Measurements from ENCODE around the gene FBXL19.
A peak's percentile ranks its signal among the peaks of the same experiment; 100 is the strongest.

Gene FBXL19, protein sequence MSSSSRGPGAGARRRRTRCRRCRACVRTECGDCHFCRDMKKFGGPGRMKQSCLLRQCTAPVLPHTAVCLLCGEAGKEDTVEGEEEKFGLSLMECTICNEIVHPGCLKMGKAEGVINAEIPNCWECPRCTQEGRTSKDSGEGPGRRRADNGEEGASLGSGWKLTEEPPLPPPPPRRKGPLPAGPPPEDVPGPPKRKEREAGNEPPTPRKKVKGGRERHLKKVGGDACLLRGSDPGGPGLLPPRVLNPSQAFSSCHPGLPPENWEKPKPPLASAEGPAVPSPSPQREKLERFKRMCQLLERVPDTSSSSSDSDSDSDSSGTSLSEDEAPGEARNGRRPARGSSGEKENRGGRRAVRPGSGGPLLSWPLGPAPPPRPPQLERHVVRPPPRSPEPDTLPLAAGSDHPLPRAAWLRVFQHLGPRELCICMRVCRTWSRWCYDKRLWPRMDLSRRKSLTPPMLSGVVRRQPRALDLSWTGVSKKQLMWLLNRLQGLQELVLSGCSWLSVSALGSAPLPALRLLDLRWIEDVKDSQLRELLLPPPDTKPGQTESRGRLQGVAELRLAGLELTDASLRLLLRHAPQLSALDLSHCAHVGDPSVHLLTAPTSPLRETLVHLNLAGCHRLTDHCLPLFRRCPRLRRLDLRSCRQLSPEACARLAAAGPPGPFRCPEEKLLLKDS

GRCh38 chr16:30923554-30924075 is at the start of gene FBXL19:
Gene FBXL19 (plus strand): TSS chr16:30923572. CDS start chr16:30925755, 2,183 bp downstream.
- no peak for TF ChIP-seq CTCF (IDR thresholded peaks at IDR 0.05; ENCODE audit: borderline replicate concordance, control extremely low read depth, extremely low read depth, insufficient read depth, missing control alignments)
- DNase-seq (ENCODE audit: low spot score): no peak
- in situ Hi-C loops (cut with MboI; ENCODE audit: low sequenced_read_pairs, unreplicated experiment): no loop called here

DNA sequence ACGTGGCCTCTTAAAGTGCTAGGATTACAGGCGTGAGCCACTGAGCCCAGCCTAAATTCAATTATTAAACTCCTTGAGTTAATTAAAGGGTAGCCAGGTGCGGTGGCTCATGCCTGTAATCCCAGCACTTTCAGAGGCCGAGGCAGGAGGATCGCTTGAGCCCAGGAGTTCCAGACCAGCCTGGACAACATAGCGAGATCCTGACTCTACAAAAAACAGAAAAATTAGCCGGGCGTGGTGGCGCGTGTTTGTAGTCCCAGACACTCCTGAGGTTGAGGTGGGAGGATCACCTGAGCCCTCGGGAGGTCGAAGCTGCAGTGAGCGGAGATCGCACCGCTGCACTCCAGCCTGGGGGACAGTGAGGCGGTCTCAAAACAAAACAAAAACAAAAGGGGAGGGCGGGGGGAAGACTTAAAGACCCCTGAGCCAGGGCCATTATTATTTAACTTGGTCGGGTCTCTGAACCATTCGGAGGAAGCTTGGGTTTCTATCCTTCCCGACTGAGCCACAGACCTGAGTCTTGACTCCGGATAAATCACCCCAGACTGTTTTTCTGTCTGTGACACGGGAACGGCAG is 49.0 kb upstream of the FBXL19 start:
- no peak for TF ChIP-seq CTCF (IDR thresholded peaks at IDR 0.05; ENCODE audit: borderline replicate concordance, control extremely low read depth, extremely low read depth, insufficient read depth, missing control alignments)
- no peak for DNase-seq (ENCODE audit: low spot score)
- in situ Hi-C loops (cut with MboI; ENCODE audit: low sequenced_read_pairs, unreplicated experiment): no loop called here

- in situ Hi-C loops (cut with MboI; ENCODE audit: low sequenced_read_pairs, unreplicated experiment): no loop called here
- no peak for TF ChIP-seq CTCF (IDR thresholded peaks at IDR 0.05; ENCODE audit: borderline replicate concordance, control extremely low read depth, extremely low read depth, insufficient read depth, missing control alignments)
Measured at GRCh38 chr16:30874821-30875717, 48.3 kb upstream of the FBXL19 start.

DNA sequence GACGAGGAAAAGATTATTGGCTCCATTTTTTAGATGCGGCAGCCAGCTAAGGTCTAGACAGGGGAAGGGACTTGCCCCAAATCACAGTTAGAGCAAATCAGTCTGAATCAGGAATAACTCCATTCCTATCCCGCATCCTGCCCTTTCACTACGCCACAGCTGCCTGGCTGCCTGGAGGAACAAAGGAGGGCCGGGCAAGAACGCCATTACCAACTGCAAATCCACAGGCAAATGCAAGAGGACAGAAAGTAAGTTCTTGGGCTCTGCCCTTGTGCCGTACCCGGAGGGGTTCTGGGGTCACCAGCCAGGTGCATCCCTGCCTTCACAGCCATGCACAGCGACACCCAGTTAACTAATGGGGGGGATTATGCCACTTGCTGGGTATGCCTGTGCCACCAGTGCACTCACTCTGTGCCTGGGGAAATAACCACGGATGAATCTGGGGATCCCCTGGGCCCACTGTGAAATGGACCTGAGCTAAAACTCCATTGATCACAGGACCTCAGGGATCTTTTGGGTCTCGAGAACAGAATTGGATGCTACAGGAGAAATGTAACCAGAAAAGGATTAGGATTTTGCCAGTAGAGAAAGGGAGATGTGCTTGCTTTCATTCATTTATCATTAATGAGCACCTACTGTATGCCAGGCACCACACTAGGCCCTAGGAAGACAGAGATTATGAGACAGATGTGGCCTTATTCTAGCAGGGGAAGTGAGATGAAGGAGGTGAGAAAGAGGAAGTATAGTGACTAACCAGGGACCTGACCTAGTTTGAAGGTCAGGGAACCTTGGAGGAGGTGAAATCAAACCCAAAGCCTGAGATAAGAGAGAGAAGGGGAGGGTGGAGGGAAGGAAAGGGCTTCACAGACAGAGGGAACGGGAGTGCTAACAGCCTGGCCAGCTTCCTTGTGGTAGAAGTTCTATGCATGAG is 47.2 kb upstream of the FBXL19 start:
- DNase-seq (ENCODE audit: low spot score): peak; percentile 73
- TF ChIP-seq CTCF (IDR thresholded peaks at IDR 0.05; ENCODE audit: borderline replicate concordance, control extremely low read depth, extremely low read depth, insufficient read depth, missing control alignments): no peak

More at GRCh38 chr16:30874821-30875717, 48.3 kb upstream of the FBXL19 start:
- peak; percentile 91 for DNase-seq (ENCODE audit: low spot score)

GRCh38 chr16:30876867-30877266 is 46.5 kb upstream of the FBXL19 start:
- in situ Hi-C loops (cut with MboI; ENCODE audit: low sequenced_read_pairs, unreplicated experiment): no loop called here
- no peak for TF ChIP-seq CTCF (IDR thresholded peaks at IDR 0.05; ENCODE audit: borderline replicate concordance, control extremely low read depth, extremely low read depth, insufficient read depth, missing control alignments)
- no peak for DNase-seq (ENCODE audit: low spot score)

More for the DNA sequence above, 47.2 kb upstream of the FBXL19 start:
- in situ Hi-C loops (cut with MboI; ENCODE audit: low sequenced_read_pairs, unreplicated experiment): no loop called here
